GM23338 (cell line): ENCODE measurements around the gene ULK2. TPM values are rescaled to one million over a fixed set of nuclear protein-coding genes. Genes with fewer than 3 reads are reported as not detected.

Experiments
- ATAC-seq: fragments of 200-7000 bp; cut with Tn5 transposase; 3 replicates; pipeline ENCODE4 v1.9.1; 2020
- DNase-seq: peaks from one replicate; pipeline ENCODE4 v3.0.0-alpha.2; 2015; ENCODE audit warnings: low spot score
- H2AFZ ChIP-seq: fragments of 200-600 bp; sonication (generic); 2 replicates; pipeline ENCODE4 v1.8.0; 2016; ENCODE audit warnings: antibody characterized with exemption, mild to moderate bottlenecking, moderate library complexity
- H3F3A ChIP-seq: fragments of 200-600 bp; sonication (generic); replicated peaks from 2 replicates; pipeline ENCODE4 v1.8.0; 2017; ENCODE audit warnings: antibody characterized with exemption, mixed run types, low read depth
- H3K27ac ChIP-seq: fragments of 200-600 bp; sonication (generic); 2 replicates; pipeline ENCODE4 v1.6.1; 2016; ENCODE audit warnings: low read depth
- H3K27me3 ChIP-seq: fragments of 200-600 bp; sonication (generic); 2 replicates; pipeline ENCODE4 v1.8.0; 2016; ENCODE audit warnings: mild to moderate bottlenecking, mixed run types, moderate library complexity; ENCODE audit not compliant: insufficient read depth
- H3K36me3 ChIP-seq: fragments of 200-600 bp; sonication (generic); 2 replicates; pipeline ENCODE4 v1.8.0; 2016; ENCODE audit warnings: mild to moderate bottlenecking; ENCODE audit not compliant: insufficient read depth
- H3K4me1 ChIP-seq: fragments of 200-600 bp; sonication (generic); 2 replicates; pipeline ENCODE4 v1.8.0; 2016; ENCODE audit warnings: mild to moderate bottlenecking, moderate library complexity; ENCODE audit not compliant: insufficient read depth
- H3K4me2 ChIP-seq: fragments of 200-600 bp; sonication (generic); 2 replicates; pipeline ENCODE4 v1.7.1; 2017; ENCODE audit warnings: mixed run types
- H3K4me3 ChIP-seq: fragments of 200-600 bp; sonication (generic); 2 replicates; pipeline ENCODE4 v1.6.1; 2016; ENCODE audit warnings: mixed run types
- H3K79me2 ChIP-seq: fragments of 200-600 bp; sonication (generic); replicated peaks from 2 replicates; pipeline ENCODE4 v1.8.0; 2017; ENCODE audit warnings: mild to moderate bottlenecking; ENCODE audit not compliant: insufficient read depth
- H3K9me2 ChIP-seq: fragments of 200-600 bp; sonication (generic); 2 replicates; pipeline ENCODE4 v1.8.0; 2017; ENCODE audit not compliant: insufficient read depth
- H4K20me1 ChIP-seq: fragments of 200-600 bp; sonication (generic); replicated peaks from 2 replicates; pipeline ENCODE4 v1.8.0; 2017; ENCODE audit warnings: mild to moderate bottlenecking; ENCODE audit not compliant: insufficient read depth
- H3K27ac Mint-ChIP-seq: 2 replicates; pipeline ENCODE4 v1.8.0; 2020; ENCODE audit warnings: inconsistent platforms, mild to moderate bottlenecking, moderate library complexity, mixed read lengths
- H3K27me3 Mint-ChIP-seq: 3 replicates; pipeline ENCODE4 v1.8.0; 2022; ENCODE audit warnings: low read depth, mild to moderate bottlenecking, moderate library complexity, mixed read lengths, inconsistent platforms; ENCODE audit not compliant: insufficient read depth, poor library complexity
- H3K36me3 Mint-ChIP-seq: 3 replicates; pipeline ENCODE4 v1.8.0; 2021; ENCODE audit warnings: low read depth, mild to moderate bottlenecking, inconsistent platforms, moderate library complexity, mixed read lengths
- H3K4me1 Mint-ChIP-seq: 3 replicates; pipeline ENCODE4 v1.8.0; 2020; ENCODE audit warnings: mild to moderate bottlenecking, inconsistent platforms, mixed read lengths
- H3K4me3 Mint-ChIP-seq: 3 replicates; pipeline ENCODE4 v1.8.0; 2021; ENCODE audit warnings: moderate library complexity, mild to moderate bottlenecking, inconsistent platforms, mixed read lengths
- H3K9me3 Mint-ChIP-seq: 3 replicates; pipeline ENCODE4 v1.8.0; 2020; ENCODE audit warnings: moderate library complexity, mild to moderate bottlenecking, inconsistent platforms, mixed read lengths
- CREB1 ChIP-seq: fragments of 250-450 bp; sonication (Bioruptor Pico); IDR thresholded peaks from 2 replicates; pipeline ENCODE4 v1.5.0; 2020; ENCODE audit warnings: low read depth, mild to moderate bottlenecking, moderate library complexity
- CTCF ChIP-seq, 2 experiments: fragments of 200-600 bp in 1 of 2; sonication (generic) in 1 of 2; conservative IDR thresholded peaks; 2 replicates each; pipeline versions ENCODE4 v1.5.1 to v1.6.1; 2016 to 2017; ENCODE audit warnings: antibody characterized with exemption in 2 of 2, low read depth in 2 of 2, mild to moderate bottlenecking in 2 of 2, moderate library complexity in 1 of 2
- ETS1 ChIP-seq: IDR thresholded peaks from 2 replicates; pipeline ENCODE4 v1.6.1; 2016; ENCODE audit warnings: antibody characterized with exemption
- EZH2 ChIP-seq: fragments of 200-600 bp; sonication (generic); IDR thresholded peaks from one replicate; pipeline ENCODE4 v1.8.0; 2017; ENCODE audit warnings: antibody characterized with exemption, mild to moderate bottlenecking, low read depth; ENCODE audit not compliant: unreplicated experiment
- EZH2phosphoT487 ChIP-seq: fragments of 200-600 bp; sonication (generic); IDR thresholded peaks from one replicate; pipeline ENCODE4 v1.8.1; 2018; ENCODE audit warnings: antibody characterized with exemption; ENCODE audit not compliant: unreplicated experiment
- JUNB ChIP-seq: IDR thresholded peaks from one replicate; pipeline ENCODE4 v1.6.1; 2016; ENCODE audit warnings: antibody characterized with exemption; ENCODE audit not compliant: unreplicated experiment
- NANOG ChIP-seq: IDR thresholded peaks from 2 replicates; pipeline ENCODE4 v1.6.1; 2016; ENCODE audit warnings: antibody characterized with exemption, borderline replicate concordance
- POLR2AphosphoS5 ChIP-seq: IDR thresholded peaks from 2 replicates; pipeline ENCODE4 v1.6.1; 2016; ENCODE audit warnings: antibody characterized with exemption, low read depth
- REST ChIP-seq: IDR thresholded peaks from one replicate; pipeline ENCODE4 v1.6.1; 2018; ENCODE audit warnings: antibody characterized with exemption; ENCODE audit not compliant: unreplicated experiment
- STAT1 ChIP-seq: IDR thresholded peaks from one replicate; pipeline ENCODE4 v1.6.1; 2016; ENCODE audit warnings: antibody characterized with exemption; ENCODE audit not compliant: unreplicated experiment
- ZNF114 ChIP-seq: fragments of 250-450 bp; sonication (Bioruptor Pico); IDR thresholded peaks from 2 replicates; pipeline ENCODE4 v1.5.0; 2020; ENCODE audit warnings: mild to moderate bottlenecking, moderate library complexity
- ZNF331 ChIP-seq: fragments of 250-450 bp; sonication (Bioruptor Pico); IDR thresholded peaks from 2 replicates; pipeline ENCODE4 v1.5.0; 2020; ENCODE audit warnings: low read depth, mild to moderate bottlenecking, moderate library complexity
- polyA plus RNA-seq: library from polyadenylated mRNA; unstranded; fragments of >200 nt; fragmentation: Nextera tagmentation; extraction: Ambion mirVana; gene quantifications from 2 replicates; pipeline ENCODE4 v1.2.1, GENCODE V29; 2016
- total RNA-seq: library from RNA; depleted of rRNA; stranded (reverse); fragments of >200 nt; shearing (Covaris generic); gene quantifications from 2 replicates; pipeline ENCODE4 v1.2.3, GENCODE V29; 2014
- TF ChIP-seq, protein P1 (sequence below): fragments of 250-450 bp; sonication (Bioruptor Pico); IDR thresholded peaks from 2 replicates; pipeline ENCODE4 v1.5.0; 2020; ENCODE audit warnings: mild to moderate bottlenecking, moderate library complexity

ULK2 gene
- total and polyA plus RNA-seq, 2 experiments from 2014 or later, result 1.6 to 3.0 TPM

DNA sequence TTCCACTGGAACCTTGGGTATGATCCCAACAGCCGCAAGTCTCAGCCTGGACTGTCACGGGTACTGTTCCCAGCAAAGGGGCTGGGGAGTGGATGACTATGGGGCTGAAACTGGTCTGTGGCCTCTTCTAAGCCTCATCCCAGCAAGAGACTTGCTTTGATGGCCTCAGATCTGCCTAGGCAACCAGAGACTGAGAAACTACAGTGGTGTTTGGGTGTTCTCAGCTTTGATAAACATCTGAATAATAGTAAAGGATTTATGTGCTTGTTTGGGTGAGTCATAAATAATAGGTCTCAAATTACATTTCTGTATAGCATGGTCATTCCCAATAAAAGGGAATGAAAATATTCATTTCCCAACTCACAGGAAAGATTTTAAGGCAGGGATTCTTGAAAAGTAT is 30.2 kb upstream of the ULK2 start:
- Histone ChIP-seq H3K4me3 (no peak overlapping the region), H4K20me1 (0 out of 2 replicates have a peak, but pooled peaks cover 4% of the 10 kb centered on the region), H3K27me3 (no peaks in the 10 kb centered on the region), H3K27ac (0 out of 2 replicates have a peak overlapping the region, but pooled peaks have one; percentile 0), H3K79me2 (no peaks in the 10 kb centered on the region), H3K4me1 (0 out of 2 replicates have a peak, but pooled peaks cover 5% of the 10 kb centered on the region), H3K9me2 (no peaks in the 10 kb centered on the region), H3K36me3 (0 out of 2 replicates have a peak, but pooled peaks cover 2% of the 10 kb centered on the region), H3F3A (0 out of 2 replicates have a peak, but pooled peaks cover 2% of the 10 kb centered on the region), H2AFZ (no peak overlapping the region), H3K4me2 (no peak overlapping the region)
- H3K4me1 Mint-ChIP-seq, result peaks cover 6% of the 10 kb centered on the region
- H3K4me3 Mint-ChIP-seq, result no peak overlapping the region
- 0 out of 2 replicates have a peak overlapping the region, but pooled peaks have one; percentile 5 for H3K27ac Mint-ChIP-seq
- peaks cover 13% of the 10 kb centered on the region for H3K27me3 Mint-ChIP-seq
- DNase-seq (no peak), ATAC-seq (peak; percentile 38; the same call in 2 of the 3 replicates)
- TF ChIP-seq ZNF331 (CRISPR knock-in tag), result no peak
- TF ChIP-seq STAT1, result no peak
- TF ChIP-seq, protein P1, sequence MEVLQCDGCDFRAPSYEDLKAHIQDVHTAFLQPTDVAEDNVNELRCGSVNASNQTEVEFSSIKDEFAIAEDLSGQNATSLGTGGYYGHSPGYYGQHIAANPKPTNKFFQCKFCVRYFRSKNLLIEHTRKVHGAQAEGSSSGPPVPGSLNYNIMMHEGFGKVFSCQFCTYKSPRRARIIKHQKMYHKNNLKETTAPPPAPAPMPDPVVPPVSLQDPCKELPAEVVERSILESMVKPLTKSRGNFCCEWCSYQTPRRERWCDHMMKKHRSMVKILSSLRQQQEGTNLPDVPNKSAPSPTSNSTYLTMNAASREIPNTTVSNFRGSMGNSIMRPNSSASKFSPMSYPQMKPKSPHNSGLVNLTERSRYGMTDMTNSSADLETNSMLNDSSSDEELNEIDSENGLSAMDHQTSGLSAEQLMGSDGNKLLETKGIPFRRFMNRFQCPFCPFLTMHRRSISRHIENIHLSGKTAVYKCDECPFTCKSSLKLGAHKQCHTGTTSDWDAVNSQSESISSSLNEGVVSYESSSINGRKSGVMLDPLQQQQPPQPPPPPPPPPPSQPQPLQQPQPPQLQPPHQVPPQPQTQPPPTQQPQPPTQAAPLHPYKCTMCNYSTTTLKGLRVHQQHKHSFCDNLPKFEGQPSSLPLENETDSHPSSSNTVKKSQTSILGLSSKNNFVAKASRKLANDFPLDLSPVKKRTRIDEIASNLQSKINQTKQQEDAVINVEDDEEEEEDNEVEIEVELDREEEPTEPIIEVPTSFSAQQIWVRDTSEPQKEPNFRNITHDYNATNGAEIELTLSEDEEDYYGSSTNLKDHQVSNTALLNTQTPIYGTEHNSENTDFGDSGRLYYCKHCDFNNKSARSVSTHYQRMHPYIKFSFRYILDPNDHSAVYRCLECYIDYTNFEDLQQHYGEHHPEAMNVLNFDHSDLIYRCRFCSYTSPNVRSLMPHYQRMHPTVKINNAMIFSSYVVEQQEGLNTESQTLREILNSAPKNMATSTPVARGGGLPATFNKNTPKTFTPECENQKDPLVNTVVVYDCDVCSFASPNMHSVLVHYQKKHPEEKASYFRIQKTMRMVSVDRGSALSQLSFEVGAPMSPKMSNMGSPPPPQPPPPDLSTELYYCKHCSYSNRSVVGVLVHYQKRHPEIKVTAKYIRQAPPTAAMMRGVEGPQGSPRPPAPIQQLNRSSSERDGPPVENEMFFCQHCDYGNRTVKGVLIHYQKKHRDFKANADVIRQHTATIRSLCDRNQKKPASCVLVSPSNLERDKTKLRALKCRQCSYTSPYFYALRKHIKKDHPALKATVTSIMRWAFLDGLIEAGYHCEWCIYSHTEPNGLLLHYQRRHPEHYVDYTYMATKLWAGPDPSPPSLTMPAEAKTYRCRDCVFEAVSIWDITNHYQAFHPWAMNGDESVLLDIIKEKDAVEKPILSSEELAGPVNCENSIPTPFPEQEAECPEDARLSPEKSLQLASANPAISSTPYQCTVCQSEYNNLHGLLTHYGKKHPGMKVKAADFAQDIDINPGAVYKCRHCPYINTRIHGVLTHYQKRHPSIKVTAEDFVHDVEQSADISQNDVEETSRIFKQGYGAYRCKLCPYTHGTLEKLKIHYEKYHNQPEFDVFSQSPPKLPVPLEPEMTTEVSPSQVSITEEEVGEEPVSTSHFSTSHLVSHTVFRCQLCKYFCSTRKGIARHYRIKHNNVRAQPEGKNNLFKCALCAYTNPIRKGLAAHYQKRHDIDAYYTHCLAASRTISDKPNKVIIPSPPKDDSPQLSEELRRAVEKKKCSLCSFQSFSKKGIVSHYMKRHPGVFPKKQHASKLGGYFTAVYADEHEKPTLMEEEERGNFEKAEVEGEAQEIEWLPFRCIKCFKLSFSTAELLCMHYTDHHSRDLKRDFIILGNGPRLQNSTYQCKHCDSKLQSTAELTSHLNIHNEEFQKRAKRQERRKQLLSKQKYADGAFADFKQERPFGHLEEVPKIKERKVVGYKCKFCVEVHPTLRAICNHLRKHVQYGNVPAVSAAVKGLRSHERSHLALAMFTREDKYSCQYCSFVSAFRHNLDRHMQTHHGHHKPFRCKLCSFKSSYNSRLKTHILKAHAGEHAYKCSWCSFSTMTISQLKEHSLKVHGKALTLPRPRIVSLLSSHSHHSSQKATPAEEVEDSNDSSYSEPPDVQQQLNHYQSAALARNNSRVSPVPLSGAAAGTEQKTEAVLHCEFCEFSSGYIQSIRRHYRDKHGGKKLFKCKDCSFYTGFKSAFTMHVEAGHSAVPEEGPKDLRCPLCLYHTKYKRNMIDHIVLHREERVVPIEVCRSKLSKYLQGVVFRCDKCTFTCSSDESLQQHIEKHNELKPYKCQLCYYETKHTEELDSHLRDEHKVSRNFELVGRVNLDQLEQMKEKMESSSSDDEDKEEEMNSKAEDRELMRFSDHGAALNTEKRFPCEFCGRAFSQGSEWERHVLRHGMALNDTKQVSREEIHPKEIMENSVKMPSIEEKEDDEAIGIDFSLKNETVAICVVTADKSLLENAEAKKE (CRISPR knock-in tag), result no peak
- no peak for TF ChIP-seq REST
- TF ChIP-seq ETS1, result no peak
- TF ChIP-seq CTCF (conservative IDR thresholded peaks at IDR 0.05; ENCODE audit: low read depth in 2 of 2), result no peak
- TF ChIP-seq ZNF114 (CRISPR knock-in tag), result no peak
- TF ChIP-seq EZH2phosphoT487, result no peak
- no peak for TF ChIP-seq NANOG
- no peak for TF ChIP-seq JUNB
- TF ChIP-seq CREB1 (CRISPR knock-in tag), result no peak
- no peak for TF ChIP-seq POLR2AphosphoS5
- no peak for TF ChIP-seq EZH2
- peaks cover 12% of the 10 kb centered on the region; the same call in 2 of the 3 replicates for H3K36me3 Mint-ChIP-seq
- H3K9me3 Mint-ChIP-seq, result no peaks in the 10 kb centered on the region
